Stimulated activated CD8-positive, alpha-beta memory T cell treated with anti-CD3 and anti-CD28 coated beads, Interleukin-15, amount 100 ng/mL, for 24 hours (primary cell): ENCODE measurements around the gene AURKA.
"Not testable (repeated sequence)": the region's sequence is repeated elsewhere in the genome, so short reads cannot be mapped to it uniquely, and the experiment has no call there.

Experiments used
- DNase-seq: peaks from one replicate; pipeline ENCODE4 v3.0.0-alpha.2; 2020; ENCODE audit warnings: low read depth

Gene AURKA

GRCh38 chr20:56422076-56422823 lies 30.2 kb upstream of the AURKA start:
- DNase-seq: no peak

DNA sequence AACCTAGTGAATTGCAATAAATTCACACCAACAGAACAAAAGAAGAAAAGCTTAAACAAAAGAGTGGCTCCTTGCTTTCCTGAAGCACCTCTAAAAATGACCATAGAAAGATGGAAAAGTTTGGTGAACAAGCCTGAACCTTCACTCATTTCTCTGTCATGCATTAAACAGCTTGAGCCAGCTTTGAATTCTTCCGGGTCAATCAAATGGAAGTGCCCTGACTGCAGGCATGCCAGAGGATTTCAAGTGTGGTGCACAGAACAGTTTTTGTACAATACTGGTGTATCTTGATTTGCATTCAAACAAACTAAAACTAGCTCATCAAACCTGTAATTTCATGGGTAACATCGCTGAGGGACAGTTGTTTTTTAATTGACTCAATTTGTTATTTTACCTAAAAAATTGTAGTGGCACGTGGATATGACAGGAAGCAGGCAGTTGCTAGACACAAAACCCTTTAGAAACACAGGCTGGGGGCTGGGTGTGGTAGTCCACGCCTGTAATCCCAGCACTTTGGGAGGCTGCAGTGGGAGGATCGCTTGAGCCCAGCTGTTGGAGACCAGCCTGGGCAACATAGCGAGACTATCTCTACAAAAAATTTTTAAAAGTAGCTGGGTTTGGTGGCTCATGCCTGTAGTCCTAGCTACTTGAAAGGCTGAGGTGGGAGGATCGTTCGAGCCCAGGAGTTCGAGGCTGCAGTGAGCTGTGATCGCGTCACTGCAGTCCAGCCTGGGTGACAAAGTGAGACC lies 29.1 kb upstream of the AURKA start:
- DNase-seq: no peak

DNA sequence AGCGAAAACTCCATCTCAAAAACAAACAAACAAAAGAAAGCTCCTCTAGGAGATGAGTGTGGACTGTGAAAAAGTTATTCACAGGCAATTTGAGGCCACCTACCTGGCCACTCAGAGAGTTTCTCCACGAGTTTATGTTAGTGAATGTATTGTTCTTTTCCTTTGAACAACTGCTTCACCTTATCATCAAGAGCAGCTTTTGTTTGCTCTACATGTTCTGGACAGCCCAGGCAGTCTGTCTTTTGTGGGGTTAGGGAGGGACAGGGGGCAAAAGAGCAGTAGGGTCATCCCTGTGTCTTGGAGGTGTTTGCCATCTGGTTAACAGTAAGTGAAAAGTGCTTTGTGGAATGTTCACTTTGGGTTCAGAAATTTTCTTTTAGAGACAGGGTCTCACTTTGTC lies 28.0 kb upstream of the AURKA start:
- no peak for DNase-seq

DNA sequence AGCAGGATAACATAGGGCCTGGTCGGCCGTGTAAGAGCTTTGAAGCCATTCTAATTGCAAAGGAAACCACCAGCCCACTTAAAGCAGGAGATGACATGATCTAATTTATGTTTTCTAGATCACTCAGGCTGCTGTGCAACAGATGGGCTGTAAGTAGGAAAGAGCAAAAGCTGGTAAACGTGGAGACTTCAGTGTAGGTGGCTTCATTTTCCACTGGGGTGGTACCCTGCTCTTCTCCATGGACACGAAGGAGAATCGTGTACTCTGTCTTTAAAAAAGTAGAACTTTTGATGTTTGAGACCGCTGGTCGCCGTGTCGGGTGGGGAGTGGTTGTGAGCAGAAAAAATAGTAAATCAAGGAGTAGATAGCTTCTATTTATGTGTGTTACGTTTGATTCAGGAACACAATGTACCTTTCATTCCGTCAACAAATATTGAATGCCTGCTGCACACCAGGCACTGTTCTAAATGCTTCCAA lies 26.4 kb upstream of the AURKA start:
- DNase-seq: no peak

- DNase-seq: no peak
Measured at GRCh38 chr20:56417911-56418310, 25.9 kb upstream of the AURKA start.

GRCh38 chr20:56417402-56417801 lies 25.4 kb upstream of the AURKA start:
- DNase-seq: no peak

DNA sequence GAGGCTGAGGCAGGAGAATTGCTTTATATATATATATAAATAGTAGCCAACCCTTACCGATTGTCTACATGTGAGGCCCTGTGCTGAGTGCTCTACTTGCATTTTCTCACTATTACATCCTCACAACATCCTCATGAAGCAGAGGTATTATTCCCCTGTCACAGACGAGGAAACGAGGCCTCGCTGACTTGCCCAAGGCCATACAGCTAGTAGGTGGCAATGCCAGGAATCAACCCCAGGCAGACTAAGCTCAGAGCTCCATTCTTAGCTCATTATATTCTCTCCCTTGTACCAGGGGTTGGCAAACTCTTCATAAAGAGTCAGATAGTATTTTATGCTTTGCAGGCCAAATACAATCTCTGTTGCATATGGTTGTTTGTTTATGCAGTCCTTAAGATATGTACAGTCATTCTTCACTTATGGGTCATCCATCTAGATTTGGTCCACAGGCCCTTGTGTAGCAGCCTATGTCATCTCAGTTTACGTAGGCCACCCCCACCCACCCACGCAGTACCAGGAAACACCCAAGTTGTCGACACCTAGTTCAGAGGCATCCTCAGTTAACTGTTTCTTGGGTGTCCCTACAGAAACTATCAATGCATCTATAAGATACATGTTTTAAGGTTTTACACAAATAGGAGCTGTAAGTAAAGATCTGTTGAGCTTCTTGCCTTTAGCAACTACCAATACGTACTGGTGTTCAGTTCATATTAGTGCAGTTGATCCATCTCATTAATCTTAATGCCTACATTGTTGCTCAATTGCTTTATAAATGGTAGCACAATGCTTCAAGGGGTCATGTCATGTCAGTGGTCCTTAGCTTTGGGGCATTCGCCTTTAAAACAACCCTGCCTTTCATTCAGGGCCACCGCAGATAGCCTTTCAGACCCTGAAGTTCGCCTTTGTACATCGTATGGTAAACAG lies 23.1 kb upstream of the AURKA start:
- no peak for DNase-seq

GRCh38 chr20:56412949-56413348 lies 20.9 kb upstream of the AURKA start:
- DNase-seq: no peak

DNA sequence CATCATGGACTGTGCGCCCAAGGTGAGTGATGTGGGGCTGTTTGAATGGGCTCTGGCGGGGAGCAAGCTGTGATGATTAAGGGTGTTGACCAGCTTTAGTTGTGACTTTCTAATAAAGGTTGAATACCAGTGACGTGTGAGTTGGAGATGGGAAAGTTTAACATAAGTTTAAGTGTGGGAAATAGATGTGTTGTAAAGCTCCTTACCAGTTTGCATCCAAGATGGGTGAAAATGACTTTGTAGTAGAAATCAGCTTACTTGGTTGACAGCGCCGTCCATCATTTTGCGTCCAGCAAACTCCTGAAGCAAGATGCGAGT lies 20.4 kb upstream of the AURKA start:
- DNase-seq: no peak

DNA sequence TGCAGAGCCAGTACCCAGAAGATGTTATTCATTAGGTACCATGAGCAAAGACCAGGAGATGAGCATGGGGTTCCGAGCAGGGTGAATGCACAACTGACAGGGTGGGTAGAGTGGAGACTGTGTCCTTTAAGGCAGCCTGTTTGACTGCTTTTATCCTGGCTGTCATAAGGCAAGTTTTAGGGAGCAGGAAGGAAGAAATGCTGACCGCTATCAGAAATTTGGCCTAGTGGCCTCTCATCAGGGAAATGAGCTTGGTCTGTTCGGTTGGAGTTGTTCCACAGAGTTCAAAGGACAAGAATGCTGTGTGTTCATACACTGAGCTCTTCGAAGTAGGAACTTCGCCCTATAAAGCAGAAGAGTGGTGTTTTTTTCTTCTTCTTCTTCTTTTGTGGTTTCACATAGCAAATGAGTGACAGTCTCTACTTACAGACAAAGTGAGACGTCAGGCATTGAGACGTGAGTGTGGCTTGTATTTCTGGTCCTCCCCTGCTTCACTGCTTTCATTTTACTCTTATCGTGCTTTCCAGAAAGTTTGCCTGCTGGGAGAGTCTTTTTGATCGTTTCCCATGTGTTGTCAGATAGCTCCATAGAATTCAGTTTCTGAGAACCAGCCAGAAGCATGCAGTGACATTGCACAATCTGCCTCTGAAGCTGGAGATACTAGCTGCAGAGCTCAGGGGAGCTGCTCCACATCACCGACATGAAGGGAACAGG lies 19.9 kb upstream of the AURKA start, which contains the start of gene CASS4:
CASS4 (plus strand) TSS at position 502 of the 714 bp plus-strand sequence; CDS start at position 701, 199 bp downstream.
- no peak for DNase-seq

DNA sequence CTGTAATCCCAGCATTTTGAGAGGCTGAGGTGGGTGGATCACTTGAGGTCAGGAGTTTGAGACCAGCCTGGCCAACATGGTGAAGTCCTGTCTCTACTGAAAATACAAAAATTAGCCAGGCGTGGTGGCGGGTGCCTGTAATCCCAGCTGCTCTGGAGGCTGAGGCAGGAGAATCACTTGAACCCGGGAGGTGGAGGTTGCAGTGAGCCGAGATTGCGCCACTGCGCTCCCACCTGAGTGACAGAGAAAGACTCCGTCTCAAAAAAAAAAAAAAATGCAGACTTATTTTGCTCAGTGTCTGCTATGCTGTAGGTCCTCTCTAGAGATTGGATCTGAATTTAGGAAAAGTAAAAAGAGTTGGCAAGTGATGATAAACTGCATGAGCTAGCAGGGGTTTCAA lies 19.3 kb upstream of the AURKA start:
- DNase-seq: not testable (repeated sequence)

DNA sequence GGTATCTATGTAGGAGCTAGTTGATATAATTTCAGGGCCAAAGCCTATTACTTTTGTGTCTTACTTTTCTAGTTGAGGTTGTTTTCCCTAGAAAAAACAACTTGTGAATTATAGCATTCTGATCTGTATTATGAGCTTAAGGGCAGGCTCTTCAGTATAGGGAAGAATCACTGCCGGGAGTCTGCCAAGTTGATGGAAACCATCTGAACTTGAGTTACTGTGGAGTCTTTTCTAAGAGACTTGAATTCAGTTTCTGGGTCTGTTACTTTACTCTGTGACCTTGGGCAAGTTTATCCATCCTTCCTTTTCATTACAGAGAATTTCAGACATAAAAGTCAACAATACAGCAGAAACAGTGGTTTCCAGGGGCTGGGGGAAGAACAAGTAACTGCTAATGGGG lies 17.9 kb upstream of the AURKA start:
- no peak for DNase-seq

GRCh38 chr20:56409521-56409920 lies 17.5 kb upstream of the AURKA start:
- DNase-seq: no peak

DNA sequence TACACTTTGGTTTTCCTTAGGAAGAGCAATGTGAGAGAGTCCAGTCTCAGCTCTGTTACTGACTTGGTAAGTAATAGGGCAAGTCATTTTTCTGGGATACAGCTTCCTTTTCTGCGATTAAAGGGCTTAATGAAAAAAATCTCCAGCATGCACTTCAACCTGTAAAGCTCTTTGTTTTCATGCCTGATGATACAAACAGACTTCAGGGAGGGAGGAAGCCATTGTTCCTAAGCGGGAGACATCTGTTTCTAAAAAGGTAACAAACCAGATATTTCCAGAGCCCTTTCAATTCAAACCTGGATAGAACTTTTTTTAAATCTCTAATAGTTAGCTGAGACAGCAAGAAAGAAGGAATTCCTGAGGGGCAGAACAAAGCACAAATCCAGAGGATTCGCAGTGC lies 14.9 kb upstream of the AURKA start:
- DNase-seq: no peak

DNA sequence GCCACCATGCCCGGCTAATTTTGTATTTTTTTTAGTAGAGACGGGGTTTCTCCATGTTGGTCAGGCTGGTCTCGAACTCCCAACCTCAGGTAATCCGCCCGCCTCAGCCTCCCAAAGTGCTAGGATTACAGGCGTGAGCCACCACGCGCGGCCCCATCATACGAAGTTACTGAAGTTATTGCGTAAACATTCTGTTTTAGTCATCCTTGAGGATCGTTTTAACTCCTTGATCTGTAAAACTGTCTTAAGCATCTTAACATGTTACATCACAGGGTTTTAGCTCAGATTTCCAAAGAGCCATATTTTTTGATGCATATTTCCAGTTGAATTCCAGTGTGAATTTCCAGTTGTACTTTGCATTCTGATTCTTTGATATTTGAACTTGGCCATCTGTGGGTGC lies 13.3 kb upstream of the AURKA start:
- DNase-seq: not testable (repeated sequence)

- no peak for DNase-seq
Measured at GRCh38 chr20:56403465-56403864, 11.4 kb upstream of the AURKA start.

- no peak for DNase-seq
Measured at GRCh38 chr20:56400001-56400640, 8.1 kb upstream of the AURKA start.

DNA sequence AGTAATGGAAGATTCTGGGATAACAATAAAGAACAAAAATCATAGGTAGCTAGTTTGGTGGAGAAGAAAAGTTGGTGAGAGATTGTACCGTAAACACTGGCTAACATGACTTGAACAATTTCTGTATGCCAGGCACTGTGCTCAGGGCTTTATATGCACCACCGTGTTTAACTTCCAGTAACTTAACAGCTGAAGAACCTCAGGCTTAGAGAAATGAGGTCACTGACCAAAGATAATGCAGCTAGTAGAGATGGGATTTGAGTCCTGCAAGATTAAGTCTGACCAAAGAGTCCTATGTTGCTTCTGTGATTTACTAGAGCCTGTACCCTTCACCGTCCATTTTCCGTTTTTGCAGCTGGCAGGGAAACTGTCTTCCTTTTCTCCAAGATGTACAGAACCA lies 3.2 kb upstream of the AURKA start:
- DNase-seq: no peak

GRCh38 chr20:56393653-56394052 lies 1.6 kb upstream of the AURKA start:
- no peak for DNase-seq

DNA sequence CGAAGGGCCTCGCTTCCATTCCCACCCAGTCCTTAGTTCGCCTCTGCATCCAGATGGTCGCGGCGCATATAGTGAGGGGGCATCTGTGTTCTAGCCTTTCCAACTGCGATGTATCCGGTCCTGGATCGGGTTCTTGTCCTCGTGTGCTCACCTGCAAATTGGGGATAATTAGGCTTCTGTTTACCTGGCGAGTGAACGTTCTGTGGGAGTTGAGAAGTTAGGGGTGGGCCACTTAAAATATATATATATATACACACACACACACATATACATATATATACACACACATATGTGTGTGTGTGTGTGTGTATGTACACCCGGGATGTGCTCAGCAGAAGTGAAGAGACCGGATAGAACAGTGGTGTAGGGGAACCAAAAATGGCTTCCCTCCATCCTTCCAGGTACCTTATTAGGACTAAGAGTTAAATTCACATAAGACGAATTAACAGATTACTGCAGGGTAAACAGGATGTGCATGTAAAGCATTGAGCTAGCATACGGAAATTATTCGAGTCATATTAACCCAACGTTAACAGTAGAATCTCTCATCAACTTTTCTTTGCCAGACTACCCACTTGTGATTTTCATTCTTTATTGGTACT lies 967 bp upstream of the AURKA start:
- no peak for DNase-seq

- DNase-seq: no peak
Measured at GRCh38 chr20:56391596-56392131, 351 bp downstream of the AURKA start.
